ENCODE data around the gene RNASE4. TPM values are rescaled to one million over a fixed set of nuclear protein-coding genes. Genes with fewer than 3 reads are reported as not detected.
"Not testable (repeated sequence)": the region's sequence is repeated elsewhere in the genome, so short reads cannot be mapped to it uniquely, and the experiment has no call there.

The RNASE4 gene
- total RNA-seq, 1 experiment from 2014 or later, result 14.2 TPM

DNA sequence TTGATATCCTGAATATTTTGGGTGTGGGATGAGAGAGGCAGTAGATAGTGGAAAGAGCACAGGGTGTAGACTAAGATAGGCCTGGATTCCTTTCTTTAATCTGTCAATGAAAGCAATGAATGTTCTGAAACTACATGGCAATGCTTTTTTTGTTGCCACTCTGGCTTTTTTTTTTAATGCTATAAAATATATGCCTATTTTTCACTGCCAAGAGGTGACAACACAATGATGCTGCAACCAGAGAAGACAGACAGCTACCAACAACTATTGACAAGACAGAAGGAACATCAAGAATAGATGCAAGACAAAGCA lies 13.6 kb downstream of the RNASE4 start:
- DNase-seq (ENCODE audit: low read depth), result no peak

- no peak for DNase-seq (ENCODE audit: low read depth)
These were observed 14.6 kb downstream of the RNASE4 start for GRCh38 chr14:20698934-20699333.

DNA sequence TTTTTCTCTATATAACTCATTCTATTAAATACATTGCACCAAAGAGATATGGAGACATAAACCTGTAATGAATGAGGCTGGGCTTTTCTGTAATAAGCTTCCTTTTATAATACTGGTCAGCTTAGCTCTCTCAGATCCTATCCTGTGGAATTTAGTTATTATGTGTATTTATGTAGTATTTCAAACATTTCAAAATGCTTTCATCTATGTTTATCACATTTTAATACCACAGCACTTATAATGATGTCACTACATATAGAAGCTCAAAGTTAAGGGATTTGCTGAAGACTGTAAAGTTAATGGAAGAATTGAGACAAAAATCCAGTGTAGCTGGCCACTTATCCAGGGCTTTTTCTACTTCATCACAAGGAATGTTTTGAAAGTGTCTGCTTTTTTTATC lies 15.6 kb downstream of the RNASE4 start:
- DNase-seq (ENCODE audit: low read depth), result no peak

DNA sequence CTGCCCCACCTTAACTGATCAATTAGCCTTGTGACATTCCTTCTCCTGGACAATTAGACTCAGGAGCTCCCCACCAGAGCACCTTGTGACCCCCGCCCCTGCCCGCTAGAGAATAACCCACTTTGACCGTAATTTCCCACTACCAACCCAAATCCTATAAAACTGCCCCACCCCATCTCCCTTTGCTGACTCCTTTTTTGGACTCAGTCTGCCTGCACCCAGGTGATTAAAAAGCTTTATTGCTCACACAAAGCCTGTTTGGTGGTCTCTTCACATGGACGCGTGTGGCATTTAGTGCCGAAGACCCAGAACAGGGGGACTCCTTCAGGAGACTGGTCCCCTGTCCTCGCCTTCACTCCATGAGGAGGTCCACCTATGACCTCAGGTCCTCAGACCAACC lies 16.6 kb downstream of the RNASE4 start:
- DNase-seq (ENCODE audit: low read depth), result not testable (repeated sequence)

DNA sequence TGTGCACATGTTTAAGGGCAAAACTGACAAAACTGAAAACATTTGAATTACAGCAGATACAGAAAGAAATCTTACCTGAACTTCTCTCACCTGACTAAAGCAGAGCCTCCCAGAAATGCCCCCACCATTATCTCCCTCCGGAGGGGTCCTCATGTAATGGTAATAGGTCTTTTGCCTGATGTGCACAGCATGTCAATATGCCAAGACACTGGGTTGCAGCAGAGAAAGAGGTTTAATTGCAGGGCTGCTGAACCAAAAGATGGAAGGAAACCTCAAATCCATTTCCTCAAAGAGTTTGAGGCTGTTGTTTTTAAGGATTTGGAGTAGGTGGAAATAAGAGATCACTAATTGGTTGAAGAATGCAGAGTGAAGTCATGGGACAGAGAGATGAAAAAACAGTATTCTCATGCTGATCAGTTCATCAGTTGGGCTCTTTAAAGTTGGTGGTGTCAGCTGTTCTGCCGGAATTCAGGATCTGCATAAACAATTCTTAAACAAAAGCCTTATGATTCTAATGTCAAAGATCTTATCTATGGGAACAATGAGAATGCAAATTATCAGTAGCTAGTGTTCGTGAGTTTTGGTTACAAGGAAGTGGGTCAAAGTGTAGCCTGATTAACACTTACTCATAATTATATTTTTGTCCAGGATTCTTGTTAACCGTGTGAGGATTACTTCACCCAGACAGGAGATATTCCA lies 22.4 kb downstream of the RNASE4 start:
- no peak for DNase-seq (ENCODE audit: low read depth)

DNA sequence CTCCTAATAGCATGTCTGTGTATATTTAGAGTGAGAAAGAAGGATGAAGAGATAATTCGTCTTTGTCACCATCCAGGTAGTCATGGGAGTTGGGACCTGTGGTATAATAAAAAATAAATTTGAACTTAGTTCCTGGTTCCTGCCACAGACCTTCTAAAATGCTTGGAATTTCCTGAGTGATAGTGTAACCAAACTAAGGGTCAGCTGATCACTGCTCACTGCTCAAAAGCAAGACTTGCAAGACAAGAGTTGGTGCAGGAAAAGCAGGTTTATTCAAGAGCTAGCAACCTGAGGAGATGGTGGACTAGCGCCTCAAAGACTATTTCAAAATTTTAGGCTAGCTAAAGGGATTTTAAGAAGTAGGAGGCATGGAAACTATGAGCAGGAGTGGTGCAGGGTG lies 23.3 kb downstream of the RNASE4 start:
- no peak for DNase-seq (ENCODE audit: low read depth)

- DNase-seq (ENCODE audit: low read depth), result no peak
These were observed 26.9 kb downstream of the RNASE4 start for GRCh38 chr14:20711261-20711660.

GRCh38 chr14:20711685-20712084 lies 27.3 kb downstream of the RNASE4 start:
- no peak for DNase-seq (ENCODE audit: low read depth)

GRCh38 chr14:20712904-20713303 lies 28.5 kb downstream of the RNASE4 start:
- DNase-seq (ENCODE audit: low read depth), result no peak

DNA sequence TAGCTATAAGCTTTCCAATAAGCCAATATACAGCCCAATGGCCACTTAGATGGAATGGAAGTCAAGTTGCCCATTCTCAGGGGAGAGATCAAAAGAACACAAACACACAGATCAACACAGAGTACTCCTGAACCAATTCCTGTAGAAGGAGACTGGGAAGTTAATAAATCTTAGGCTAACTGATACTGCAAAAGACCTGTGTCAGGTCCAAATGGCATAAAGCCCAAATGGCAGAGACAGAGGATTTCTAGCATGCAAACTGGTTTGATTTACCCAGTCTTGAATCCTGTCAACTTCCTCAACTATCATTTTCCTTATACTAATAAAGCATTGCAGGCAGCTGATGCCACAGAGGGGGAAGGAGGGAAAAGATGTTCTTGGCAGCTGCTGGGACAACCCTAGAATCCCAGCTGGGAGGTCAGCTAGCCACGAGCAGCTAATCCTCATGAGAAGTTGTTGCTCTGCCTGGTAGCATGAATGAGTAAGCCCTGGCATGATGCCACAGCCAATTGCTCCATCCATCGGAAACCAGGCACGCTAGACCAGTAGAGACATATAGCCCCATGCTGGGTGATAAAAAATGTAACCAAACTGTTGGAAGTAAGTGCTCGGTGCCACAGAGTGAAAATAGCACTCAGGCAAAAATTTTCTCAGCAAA lies 30.4 kb downstream of the RNASE4 start:
- DNase-seq (ENCODE audit: low read depth), result peak; percentile 74

- no peak for DNase-seq (ENCODE audit: low read depth)
These were observed 35.4 kb downstream of the RNASE4 start for GRCh38 chr14:20719777-20720176.

DNA sequence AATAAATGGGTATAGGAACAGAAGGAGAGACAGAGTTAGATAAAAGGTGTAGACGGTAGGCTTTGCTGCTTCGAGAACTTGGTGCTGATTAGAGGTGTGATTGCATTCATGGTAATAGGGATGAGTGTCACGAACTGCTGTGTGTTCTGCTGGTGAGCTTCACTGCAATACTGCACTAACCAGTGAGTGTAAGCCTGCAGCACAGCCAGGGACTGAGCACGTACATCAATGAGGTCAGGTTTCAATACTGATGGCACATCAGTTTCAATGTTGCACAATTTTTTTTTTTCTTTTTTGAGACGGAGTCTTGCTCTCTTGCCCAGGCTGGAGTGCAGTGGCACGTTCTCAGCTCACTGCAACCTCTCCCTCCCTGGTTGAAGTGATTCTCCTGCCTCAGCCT lies 36.4 kb downstream of the RNASE4 start:
- no peak for DNase-seq (ENCODE audit: low read depth)

GRCh38 chr14:20722016-20722415 lies 37.7 kb downstream of the RNASE4 start:
- no peak for DNase-seq (ENCODE audit: low read depth)

- no peak for DNase-seq (ENCODE audit: low read depth)
These were observed 39.1 kb downstream of the RNASE4 start for GRCh38 chr14:20723488-20723887.

DNA sequence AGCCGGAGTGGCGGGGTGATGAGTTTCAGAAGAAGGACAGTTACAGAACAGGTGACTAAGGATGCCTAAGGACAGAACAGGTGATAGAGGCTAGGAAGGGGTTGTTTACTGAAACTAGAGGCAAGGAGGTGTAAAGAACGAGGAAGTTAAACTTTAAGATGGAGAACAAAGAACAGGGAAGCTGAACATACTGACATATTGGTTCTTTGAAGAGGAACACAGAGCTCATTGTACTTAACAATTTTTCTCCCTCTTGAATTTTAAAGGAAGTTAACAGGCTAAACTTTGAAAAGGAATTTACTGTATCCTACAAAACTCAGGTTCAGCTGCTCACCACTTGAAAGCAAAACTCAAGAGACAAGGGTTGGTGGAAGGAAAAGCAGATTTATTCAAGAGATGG lies 41.8 kb downstream of the RNASE4 start:
- DNase-seq (ENCODE audit: low read depth), result not testable (repeated sequence)

GRCh38 chr14:20726531-20726930 lies 42.2 kb downstream of the RNASE4 start:
- no peak for DNase-seq (ENCODE audit: low read depth)

DNA sequence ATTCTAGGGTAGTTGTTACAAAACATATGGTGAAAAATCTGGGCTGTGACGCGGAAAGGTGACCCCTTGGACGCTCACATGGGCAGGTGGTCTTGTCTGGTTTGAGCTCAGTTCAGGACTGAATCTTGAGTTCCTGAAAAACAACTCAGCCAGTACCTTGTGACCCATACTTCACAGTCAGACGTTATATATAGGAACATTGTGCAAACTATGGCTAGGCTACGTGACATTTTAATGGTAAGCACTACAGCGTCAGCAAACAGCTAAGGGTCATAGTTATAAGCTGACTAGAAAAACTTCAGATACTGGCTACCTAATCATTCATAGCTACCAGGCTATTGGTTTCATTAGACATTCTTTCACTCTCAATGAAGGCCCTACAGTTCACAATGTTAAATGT lies 46.5 kb downstream of the RNASE4 start:
- no peak for DNase-seq (ENCODE audit: low read depth)

DNA sequence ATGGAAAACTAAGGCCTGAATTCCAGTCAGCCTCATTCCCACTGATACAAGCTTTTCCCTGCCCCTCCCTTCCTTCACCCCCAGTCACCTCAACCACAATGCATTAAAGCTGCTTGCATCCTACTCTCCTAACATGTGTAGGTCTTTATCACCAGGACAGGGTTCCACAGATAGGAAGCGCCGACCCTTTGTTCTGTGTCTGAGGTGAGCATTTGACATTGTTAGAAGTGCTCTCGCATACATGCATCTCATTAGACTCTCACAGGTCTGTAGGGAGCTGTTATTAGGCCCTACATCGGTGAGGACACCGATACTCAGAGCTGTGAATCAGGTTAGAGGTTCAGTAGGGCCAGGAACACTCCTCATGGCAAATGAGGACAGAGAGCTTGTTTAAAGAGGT lies 48.1 kb downstream of the RNASE4 start:
- DNase-seq (ENCODE audit: low read depth), result no peak

DNA sequence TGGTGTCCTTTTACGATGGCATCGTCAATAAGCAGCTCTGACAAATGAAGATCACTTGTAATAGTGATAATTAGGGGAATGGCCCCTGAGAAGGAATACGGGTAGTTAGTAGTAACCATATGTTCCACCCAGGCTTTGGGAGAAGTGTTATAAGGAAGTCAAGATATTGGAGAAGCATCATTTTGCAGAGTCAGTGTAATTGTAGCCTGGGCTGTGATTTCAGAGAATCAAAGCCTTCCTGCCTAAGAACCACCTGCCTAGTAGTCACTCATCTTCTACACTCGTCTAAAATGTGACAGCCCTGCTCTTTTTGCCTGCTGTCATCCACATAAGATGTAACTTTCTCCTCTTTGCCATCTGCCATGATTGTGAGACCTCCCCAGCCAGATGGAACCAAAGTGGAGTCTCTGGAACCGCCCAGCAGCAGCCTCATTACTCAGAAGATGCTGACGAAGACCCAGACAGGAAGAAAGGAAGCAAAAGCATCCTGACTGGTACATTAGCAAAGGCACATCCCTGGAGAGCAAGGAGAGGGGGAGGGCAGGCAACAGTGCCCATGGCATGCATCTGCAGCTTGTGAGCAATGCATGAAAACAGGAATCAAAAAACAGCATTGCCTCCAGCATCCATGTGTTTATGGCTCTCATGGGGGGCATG lies 48.7 kb downstream of the RNASE4 start:
- DNase-seq (ENCODE audit: low read depth), result no peak

DNA sequence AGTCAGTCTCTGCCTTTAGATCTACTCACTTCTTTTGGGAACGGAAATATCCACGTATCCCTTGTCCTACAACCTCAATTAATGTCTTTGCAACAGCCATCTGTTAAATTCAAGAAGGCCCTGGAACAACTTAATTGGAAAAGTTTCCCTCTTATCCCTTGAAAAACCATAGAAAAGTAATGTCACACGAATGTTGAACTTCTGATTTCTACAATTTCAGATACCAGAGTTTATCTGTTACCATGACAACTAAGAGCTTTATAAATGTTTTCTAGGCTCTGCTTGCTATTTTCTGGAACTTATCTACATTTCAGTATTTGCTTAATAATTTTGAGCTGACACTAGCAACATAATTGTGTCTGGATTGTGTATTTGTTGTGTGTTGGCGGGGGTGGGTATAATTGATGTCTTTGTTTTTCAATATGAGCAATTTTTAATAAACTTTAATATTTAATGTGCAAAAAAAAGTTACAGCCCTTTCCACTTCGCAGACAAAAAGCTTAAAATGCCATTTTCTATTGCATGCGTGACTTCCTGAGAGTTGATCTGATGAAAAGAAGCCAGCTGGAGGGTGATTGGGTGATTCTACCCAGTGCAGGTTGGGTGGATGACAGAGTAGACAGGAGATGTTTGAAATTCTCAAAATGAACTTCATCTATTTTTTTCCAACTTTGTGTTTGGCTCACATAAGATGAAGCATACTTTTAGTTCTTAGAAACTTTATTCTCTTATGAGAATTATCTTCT lies 49.5 kb downstream of the RNASE4 start:
- no peak for DNase-seq (ENCODE audit: low read depth)

- no peak for DNase-seq (ENCODE audit: low read depth)
These were observed 50.1 kb downstream of the RNASE4 start for GRCh38 chr14:20734430-20734806.

DNA sequence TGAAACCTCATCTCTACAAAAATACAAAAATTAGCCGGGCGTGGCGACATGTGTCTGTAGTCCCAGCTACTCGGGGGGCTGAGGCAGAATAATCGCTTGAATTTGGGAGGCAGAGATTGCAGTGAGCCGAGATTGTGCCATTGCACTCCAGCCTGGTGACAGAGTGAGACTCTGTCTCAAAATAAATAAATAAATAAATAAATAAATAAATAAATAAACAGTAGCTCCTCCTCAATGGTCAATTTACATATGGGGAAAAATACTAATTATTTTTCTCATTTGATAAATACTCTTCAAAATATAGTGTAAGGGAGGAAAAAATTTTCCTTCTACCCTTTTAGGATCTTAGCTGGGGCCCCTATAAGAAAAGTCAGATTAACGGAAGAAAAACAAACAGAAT lies 53.9 kb downstream of the RNASE4 start:
- not testable (repeated sequence) for DNase-seq (ENCODE audit: low read depth)

DNA sequence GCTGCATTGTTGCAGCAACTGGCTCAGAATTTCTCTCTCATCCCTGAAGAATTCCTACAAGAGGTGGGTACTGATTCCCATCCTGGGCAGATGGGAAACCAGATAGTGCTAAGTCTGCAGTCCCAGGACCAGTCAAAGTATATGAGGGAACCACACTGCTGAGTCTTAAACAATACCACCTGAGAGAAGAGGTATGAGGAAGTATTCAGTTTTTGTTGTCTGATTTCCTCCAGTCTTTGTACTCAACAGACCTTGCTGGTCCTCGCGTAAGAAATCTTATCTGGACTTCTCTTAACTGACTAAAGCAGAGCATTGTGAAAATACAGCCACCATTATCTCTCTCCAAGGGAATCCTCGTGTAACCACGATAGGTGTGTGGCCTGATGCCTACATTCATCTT lies 57.8 kb downstream of the RNASE4 start:
- DNase-seq (ENCODE audit: low read depth), result no peak
